ENCODE results near the gene PRICKLE2.

DNA sequence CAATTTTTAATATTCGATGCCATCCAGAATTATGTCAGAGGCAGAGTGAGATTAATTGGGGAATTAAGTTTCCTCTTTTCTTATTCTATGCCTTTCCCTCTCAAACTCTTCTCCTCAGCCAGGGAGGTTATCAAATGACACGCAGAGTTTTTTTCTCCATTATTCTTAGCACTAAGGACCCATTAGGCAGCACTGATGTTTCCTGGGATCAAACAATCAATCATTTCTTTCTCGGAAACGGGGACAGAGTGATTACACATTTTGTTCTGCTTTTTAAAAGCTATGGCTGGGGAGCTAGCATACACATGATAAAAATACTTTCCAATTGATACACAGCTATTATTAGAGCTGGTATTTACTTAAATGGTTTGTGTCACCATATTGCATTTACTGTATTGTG lies 166.7 kb downstream of the PRICKLE2 start:
- TF ChIP-seq CTCF (conservative IDR thresholded peaks at IDR 0.05; ENCODE audit: low read depth in 2 of 2) (no peak), REST (IDR thresholded peaks at IDR 0.05; ENCODE audit: unreplicated experiment) (no peak), EZH2 (IDR thresholded peaks at IDR 0.05; ENCODE audit: low read depth, unreplicated experiment) (no peak), ETS1 (IDR thresholded peaks at IDR 0.05) (no peak)

Data from GM23338 (cell line).